Mesendoderm (in vitro differentiated cells): ENCODE measurements around the gene BCS1L.

ENCODE experiments used
- DNase-seq: peaks from one replicate; pipeline ENCODE4 v3.0.0; 2013
- H2AK5ac ChIP-seq: 2 replicates; pipeline ENCODE4 v1.6.1; 2013; ENCODE audit warnings: low read length, inconsistent platforms
- H2BK120ac ChIP-seq: 2 replicates; pipeline ENCODE4 v1.6.1; 2013; ENCODE audit warnings: low read depth, mild to moderate bottlenecking, low read length, moderate library complexity, mixed read lengths
- H2BK15ac ChIP-seq: replicated peaks from 2 replicates; pipeline ENCODE4 v1.6.1; 2013; ENCODE audit warnings: low read depth, mild to moderate bottlenecking, moderate library complexity
- H2BK5ac ChIP-seq: 2 replicates; pipeline ENCODE4 v1.6.1; 2013; ENCODE audit warnings: low read length, inconsistent platforms
- H3K18ac ChIP-seq: 2 replicates; pipeline ENCODE4 v1.6.1; 2013; ENCODE audit warnings: mild to moderate bottlenecking, low read length, mixed read lengths
- H3K23ac ChIP-seq: one replicate; pipeline ENCODE4 v1.6.1; 2013; ENCODE audit warnings: low read length
- H3K27ac ChIP-seq: 2 replicates; pipeline ENCODE4 v1.5.1; 2013; ENCODE audit warnings: low read depth, mild to moderate bottlenecking, inconsistent platforms, low read length, moderate library complexity
- H3K27me3 ChIP-seq: 2 replicates; pipeline ENCODE4 v1.6.1; 2013; ENCODE audit warnings: low read length, control low read depth, mild to moderate bottlenecking, inconsistent platforms; ENCODE audit not compliant: insufficient read depth, poor library complexity
- H3K36me3 ChIP-seq: 2 replicates; pipeline ENCODE4 v1.6.1; 2013; ENCODE audit warnings: low read length, inconsistent platforms; ENCODE audit not compliant: control insufficient read depth, insufficient read depth
- H3K4ac ChIP-seq: one replicate; pipeline ENCODE4 v1.6.1; 2013; ENCODE audit warnings: low read depth, mild to moderate bottlenecking, low read length, moderate library complexity
- H3K4me1 ChIP-seq: 2 replicates; pipeline ENCODE4 v1.6.1; 2013; ENCODE audit warnings: low read depth, low read length, inconsistent platforms; ENCODE audit not compliant: control insufficient read depth
- H3K4me2 ChIP-seq: 2 replicates; pipeline ENCODE4 v1.6.1; 2013; ENCODE audit warnings: low read length
- H3K4me3 ChIP-seq: 2 replicates; pipeline ENCODE4 v1.5.1; 2013; ENCODE audit warnings: mild to moderate bottlenecking, low read length
- H3K56ac ChIP-seq: one replicate; pipeline ENCODE4 v1.6.1; 2013; ENCODE audit warnings: low read length
- H3K79me1 ChIP-seq: 2 replicates; pipeline ENCODE4 v1.6.1; 2013; ENCODE audit warnings: low read length, inconsistent platforms
- H3K79me2 ChIP-seq: 2 replicates; pipeline ENCODE4 v1.6.1; 2013; ENCODE audit warnings: mild to moderate bottlenecking, low read length; ENCODE audit not compliant: control insufficient read depth, insufficient read depth
- H3K9ac ChIP-seq: 2 replicates; pipeline ENCODE4 v1.6.1; 2013; ENCODE audit warnings: low read length, inconsistent platforms
- H4K5ac ChIP-seq: one replicate; pipeline ENCODE4 v1.6.1; 2013; ENCODE audit warnings: low read length
- H4K8ac ChIP-seq: one replicate; pipeline ENCODE4 v1.6.1; 2013; ENCODE audit warnings: low read depth, mild to moderate bottlenecking, control low read depth, low read length, moderate library complexity
- WGBS: extraction: QIAGEN DNeasy Blood & Tissue Kit; methylation state at CpG from one replicate; pipeline ENCODE4 v1.1.7; 2013; ENCODE audit warnings: low lambda C conversion rate, missing lambda C conversion rate; ENCODE audit not compliant: insufficient coverage; ENCODE audit errors: extremely low coverage; 5-methylcytosine and 5-hydroxymethylcytosine counted together

BCS1L gene

DNA sequence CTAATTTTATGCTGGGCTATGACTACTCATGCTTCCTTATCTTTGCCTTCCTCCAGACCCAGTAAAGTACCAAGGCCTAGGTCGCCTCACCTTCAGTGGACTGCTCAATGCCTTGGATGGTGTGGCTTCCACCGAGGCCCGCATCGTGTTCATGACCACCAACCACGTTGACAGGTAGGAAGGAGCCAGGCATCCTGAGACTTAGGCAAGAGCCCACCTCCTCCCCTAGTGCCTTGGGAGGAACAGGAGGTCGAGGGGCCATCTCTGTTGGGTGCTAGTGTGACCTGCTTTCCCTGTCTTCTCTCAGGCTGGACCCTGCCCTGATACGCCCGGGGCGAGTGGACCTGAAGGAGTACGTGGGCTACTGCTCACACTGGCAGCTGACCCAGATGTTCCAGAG, 3.3 kb downstream of the BCS1L start:
- Histone ChIP-seq H2BK15ac (no peak overlapping the region), H3K56ac (no peak overlapping the region), H3K79me1 (peaks cover 5% of the 10 kb centered on the region), H2BK120ac (no peak overlapping the region), H4K5ac (no peak overlapping the region), H3K79me2 (peaks cover 1% of the 10 kb centered on the region), H3K4me1 (no peaks in the 10 kb centered on the region), H3K27me3 (no peaks in the 10 kb centered on the region), H3K9ac (no peak overlapping the region), H3K4me3 (no peak overlapping the region), H4K8ac (no peak overlapping the region), H3K23ac (no peak overlapping the region), H3K18ac (no peak overlapping the region), H3K36me3 (peaks cover 10% of the 10 kb centered on the region), H3K4me2 (no peak overlapping the region), H2BK5ac (no peak overlapping the region), H3K4ac (no peak overlapping the region), H3K27ac (no peak overlapping the region), H2AK5ac (no peak overlapping the region)
- DNase-seq = no peak
- no CpG with 5 or more reads among the region's 10 CpGs for WGBS

DNA sequence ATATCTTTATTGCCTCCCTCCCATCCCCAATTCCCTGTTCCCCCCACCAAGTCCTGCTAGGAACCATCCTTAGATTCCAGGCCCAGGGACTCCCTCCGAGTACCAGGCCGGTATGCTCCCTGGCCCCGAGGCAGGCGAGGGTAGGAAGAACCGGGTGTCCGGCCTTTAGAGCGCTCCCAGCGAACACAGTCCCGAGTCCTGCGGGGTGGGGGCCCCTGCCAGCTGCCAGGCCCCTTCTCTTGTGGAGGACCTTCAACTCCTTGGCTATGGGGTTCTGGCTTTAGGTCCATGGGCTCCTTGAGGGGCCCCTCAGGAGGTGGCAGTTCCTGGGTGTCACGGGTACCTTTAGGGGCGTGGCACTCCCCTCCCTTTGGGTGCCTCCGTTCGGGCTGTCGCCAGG, 4.4 kb downstream of the BCS1L start:
- no peak overlapping the region for H3K23ac ChIP-seq
- H4K5ac ChIP-seq = no peak overlapping the region
- H3K4me2 ChIP-seq = no peak overlapping the region
- H3K56ac ChIP-seq = no peak overlapping the region
- no peaks in the 10 kb centered on the region for H3K79me2 ChIP-seq
- H2BK5ac ChIP-seq = no peak overlapping the region
- no CpG with 5 or more reads among the region's 15 CpGs for WGBS
- no peak overlapping the region for H3K9ac ChIP-seq
- no peak overlapping the region for H2BK15ac ChIP-seq
- no peak overlapping the region for H4K8ac ChIP-seq
- H3K36me3 ChIP-seq = peaks cover 10% of the 10 kb centered on the region
- no peak overlapping the region for H2BK120ac ChIP-seq
- no peak overlapping the region for H3K4ac ChIP-seq
- H3K4me3 ChIP-seq = no peak overlapping the region
- no peak overlapping the region for H3K18ac ChIP-seq
- no peak overlapping the region for H2AK5ac ChIP-seq
- no peak for DNase-seq
- no peaks in the 10 kb centered on the region for H3K4me1 ChIP-seq
- H3K27me3 ChIP-seq = no peaks in the 10 kb centered on the region
- H3K27ac ChIP-seq = no peak overlapping the region
- H3K79me1 ChIP-seq = peaks cover 3% of the 10 kb centered on the region

GRCh38 chr2:218664653-218665052, 5.2 kb downstream of the BCS1L start:
- H3K4me3 ChIP-seq = no peak overlapping the region
- no peaks in the 10 kb centered on the region for H3K79me2 ChIP-seq
- DNase-seq = no peak
- no peak overlapping the region for H3K27ac ChIP-seq
- H4K5ac ChIP-seq = no peak overlapping the region
- H4K8ac ChIP-seq = no peak overlapping the region
- no peak overlapping the region for H3K56ac ChIP-seq
- H3K18ac ChIP-seq = no peak overlapping the region
- H2BK15ac ChIP-seq = no peak overlapping the region
- WGBS = no CpG with 5 or more reads among the region's 7 CpGs
- no peaks in the 10 kb centered on the region for H3K27me3 ChIP-seq
- no peak overlapping the region for H3K23ac ChIP-seq
- H3K4ac ChIP-seq = no peak overlapping the region
- H3K36me3 ChIP-seq = peaks cover 10% of the 10 kb centered on the region
- no peak overlapping the region for H3K9ac ChIP-seq
- peaks cover 4% of the 10 kb centered on the region for H3K79me1 ChIP-seq
- no peak overlapping the region for H2AK5ac ChIP-seq
- no peak overlapping the region for H2BK5ac ChIP-seq
- no peaks in the 10 kb centered on the region for H3K4me1 ChIP-seq
- no peak overlapping the region for H2BK120ac ChIP-seq
- no peak overlapping the region for H3K4me2 ChIP-seq

DNA sequence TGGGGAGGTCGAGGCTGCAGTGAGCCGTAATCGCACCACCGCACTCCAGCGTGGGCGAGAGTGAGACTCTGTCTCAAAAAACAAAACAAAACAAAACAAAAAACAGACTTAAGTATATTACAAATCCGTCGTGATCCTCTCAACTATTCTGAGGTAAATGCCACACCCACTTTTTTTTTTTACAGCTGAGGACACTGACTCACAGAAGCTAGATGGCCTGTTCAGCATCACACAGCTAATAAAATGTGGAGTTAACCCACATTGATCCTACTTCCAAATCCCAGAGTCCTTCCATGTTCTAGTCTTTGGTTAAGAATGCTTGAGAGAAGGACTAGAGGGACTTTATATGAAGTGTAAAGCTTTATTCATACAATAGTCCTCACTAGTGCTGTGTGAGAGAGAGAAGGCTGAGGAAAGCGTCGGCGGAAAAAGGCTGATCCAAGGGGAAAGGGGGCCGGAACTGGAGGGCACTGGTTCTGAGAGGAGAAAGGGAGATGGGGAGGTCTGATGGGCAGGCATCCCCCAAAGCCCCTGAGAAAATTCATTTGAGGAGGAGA, 11.7 kb downstream of the BCS1L start:
- no CpG with 5 or more reads among the region's 12 CpGs for WGBS

GRCh38 chr2:218671654-218672566, 12.4 kb downstream of the BCS1L start, which contains the start of the genes RNF25 and STK36:
Gene RNF25, minus strand, starts transcription at chr2:218672002. Its CDS starts 32 bp downstream, at chr2:218671970.
Gene STK36, plus strand, starts transcription at chr2:218672086. Its CDS starts 744 bp downstream, at chr2:218672830.
- H3K79me2 ChIP-seq = peaks cover 2% of the 10 kb centered on the region
- peak within 1 kb of the TSS; percentile 97 for H3K56ac ChIP-seq
- H3K18ac ChIP-seq = no peak within 1 kb of the TSS
- peak within 1 kb of the TSS; percentile 1 for H4K5ac ChIP-seq
- DNase-seq = peak; percentile 97
- peak within 1 kb of the TSS; percentile 93 for H3K4me3 ChIP-seq
- H3K4me1 ChIP-seq = peaks cover 2% of the 10 kb centered on the region
- H3K4me2 ChIP-seq = peak within 1 kb of the TSS; percentile 50
- H3K27ac ChIP-seq = no peak within 1 kb of the TSS
- no peak within 1 kb of the TSS for H2BK5ac ChIP-seq
- H2BK120ac ChIP-seq = no peak within 1 kb of the TSS
- H3K4ac ChIP-seq = no peak within 1 kb of the TSS
- peaks cover 2% of the 10 kb centered on the region for H3K36me3 ChIP-seq
- no peak within 1 kb of the TSS for H2AK5ac ChIP-seq
- peaks cover 2% of the 10 kb centered on the region for H3K79me1 ChIP-seq
- H4K8ac ChIP-seq = no peak within 1 kb of the TSS
- H3K23ac ChIP-seq = no peak within 1 kb of the TSS
- H2BK15ac ChIP-seq = no peak within 1 kb of the TSS
- peak within 1 kb of the TSS; percentile 84 for H3K9ac ChIP-seq
- no CpG with 5 or more reads among the region's 49 CpGs for WGBS
- H3K27me3 ChIP-seq = no peaks in the 10 kb centered on the region

More for the DNA sequence above, 11.7 kb downstream of the BCS1L start:
- Histone ChIP-seq H4K8ac (no peak overlapping the region), H3K18ac (no peak overlapping the region), H3K56ac (peak overlapping the region; percentile 97), H3K79me1 (peaks cover 2% of the 10 kb centered on the region), H3K4me3 (peak overlapping the region; percentile 93), H4K5ac (no peak overlapping the region), H3K4me1 (peaks cover 2% of the 10 kb centered on the region), H2AK5ac (no peak overlapping the region), H3K27ac (no peak overlapping the region), H2BK15ac (no peak overlapping the region), H3K4ac (no peak overlapping the region), H3K27me3 (no peaks in the 10 kb centered on the region), H3K4me2 (peak overlapping the region; percentile 3), H3K79me2 (peaks cover 2% of the 10 kb centered on the region), H2BK120ac (no peak overlapping the region), H3K36me3 (peaks cover 2% of the 10 kb centered on the region), H3K23ac (no peak overlapping the region), H2BK5ac (no peak overlapping the region), H3K9ac (peak overlapping the region; percentile 84)
- peak; percentile 27 for DNase-seq
